22Rv1 (cell line): ENCODE results near the gene PGLYRP3.

Experiments used
- CTCF ChIP-seq: fragments of 450-650 bp; IDR thresholded peaks from 2 replicates; pipeline ENCODE4 v1.5.1; 2017; ENCODE audit warnings: mild to moderate bottlenecking
- ZFX ChIP-seq: fragments of 450-650 bp; IDR thresholded peaks from 2 replicates; pipeline ENCODE4 v1.6.1; 2017; ENCODE audit warnings: antibody characterized with exemption, borderline replicate concordance

DNA sequence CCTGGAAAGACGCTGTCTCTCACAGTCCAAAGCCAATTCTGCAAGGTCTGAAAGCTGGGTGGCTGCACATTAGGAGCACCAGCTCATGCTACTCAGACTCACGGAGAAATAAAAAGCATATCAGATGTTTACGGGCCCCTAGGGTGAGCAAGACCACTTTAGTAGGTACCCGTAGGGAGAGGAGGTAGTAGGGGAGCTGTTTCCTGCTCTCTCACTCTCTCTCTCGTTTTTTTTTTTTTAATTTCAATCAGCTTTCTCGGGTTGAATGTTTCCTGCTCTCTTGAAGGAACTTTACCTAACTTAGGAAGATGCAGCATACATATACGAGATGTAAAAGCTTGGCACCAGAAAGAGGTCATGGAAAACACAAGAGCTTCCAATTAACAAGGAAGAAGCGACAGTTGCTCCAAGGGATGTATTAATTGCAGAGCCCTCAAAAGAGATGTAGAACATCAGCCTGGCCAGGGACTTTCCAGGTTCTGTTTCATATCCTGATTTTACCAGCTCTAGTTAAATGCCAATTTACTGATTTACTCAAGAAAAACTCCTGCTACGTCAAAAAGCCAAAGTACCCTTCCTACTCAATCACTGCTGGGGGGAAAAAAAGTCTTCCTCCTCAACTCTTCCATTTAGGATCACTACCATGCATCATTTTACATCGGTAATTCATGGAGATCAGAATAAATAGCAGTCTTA lies 50.1 kb downstream of the PGLYRP3 start:
- TF ChIP-seq CTCF, result no peak
- TF ChIP-seq ZFX, result no peak
